ENCODE data around the gene COL6A1. TPM values are rescaled to one million over a fixed set of nuclear protein-coding genes. Genes with fewer than 3 reads are reported as not detected.

COL6A1 gene
- total RNA-seq, 3 donors from 2014 or later (not counting 1 experiment from before 2014, with no cell fraction given): 1.0 to 5.2 (median 2.5) TPM

- no peak overlapping the region for H3K4me3 Mint-ChIP-seq
- no peaks in the 10 kb centered on the region for H3K36me3 Mint-ChIP-seq
- H3K9me3 Mint-ChIP-seq: no peaks in the 10 kb centered on the region
- H3K9me3 ChIP-seq (ENCODE audit: control insufficient read depth, insufficient read depth, low read length): no peaks in the 10 kb centered on the region
- no peak overlapping the region for H3K4me3 ChIP-seq (ENCODE audit: low read length)
- H3K36me3 ChIP-seq (ENCODE audit: control insufficient read depth, insufficient read depth, low read length): no peaks in the 10 kb centered on the region
- intact Hi-C loops (cut with micrococcal nuclease): no loop called here
- no peak overlapping the region for H3K27ac Mint-ChIP-seq
- 90% methylated on average over 30 of the region's 30 CpGs for WGBS (ENCODE audit: insufficient coverage)
- H3K4me1 ChIP-seq (ENCODE audit: control insufficient read depth, insufficient read depth, low read length): no peaks in the 10 kb centered on the region
- H3K4me1 Mint-ChIP-seq: no peaks in the 10 kb centered on the region
- ATAC-seq (no peak), DNase-seq (no peak)
- H3K27me3 Mint-ChIP-seq (ENCODE audit: low read depth in 2 of 2): peaks cover 0 to under 1% of the 10 kb centered on the region in 2 donors
- no peaks in the 10 kb centered on the region for H3K27me3 ChIP-seq (ENCODE audit: control insufficient read depth, insufficient read depth, low read length)
- no peak overlapping the region for H3K27ac ChIP-seq (ENCODE audit: low read length)
- TF ChIP-seq, protein P1, sequence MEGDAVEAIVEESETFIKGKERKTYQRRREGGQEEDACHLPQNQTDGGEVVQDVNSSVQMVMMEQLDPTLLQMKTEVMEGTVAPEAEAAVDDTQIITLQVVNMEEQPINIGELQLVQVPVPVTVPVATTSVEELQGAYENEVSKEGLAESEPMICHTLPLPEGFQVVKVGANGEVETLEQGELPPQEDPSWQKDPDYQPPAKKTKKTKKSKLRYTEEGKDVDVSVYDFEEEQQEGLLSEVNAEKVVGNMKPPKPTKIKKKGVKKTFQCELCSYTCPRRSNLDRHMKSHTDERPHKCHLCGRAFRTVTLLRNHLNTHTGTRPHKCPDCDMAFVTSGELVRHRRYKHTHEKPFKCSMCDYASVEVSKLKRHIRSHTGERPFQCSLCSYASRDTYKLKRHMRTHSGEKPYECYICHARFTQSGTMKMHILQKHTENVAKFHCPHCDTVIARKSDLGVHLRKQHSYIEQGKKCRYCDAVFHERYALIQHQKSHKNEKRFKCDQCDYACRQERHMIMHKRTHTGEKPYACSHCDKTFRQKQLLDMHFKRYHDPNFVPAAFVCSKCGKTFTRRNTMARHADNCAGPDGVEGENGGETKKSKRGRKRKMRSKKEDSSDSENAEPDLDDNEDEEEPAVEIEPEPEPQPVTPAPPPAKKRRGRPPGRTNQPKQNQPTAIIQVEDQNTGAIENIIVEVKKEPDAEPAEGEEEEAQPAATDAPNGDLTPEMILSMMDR (IDR thresholded peaks at IDR 0.05): no peak
These were observed 8.6 kb downstream of the COL6A1 start for GRCh38 chr21:45990049-45990711.

- Histone ChIP-seq H3K27me3 (ENCODE audit: control insufficient read depth, insufficient read depth, low read length) (no peaks in the 10 kb centered on the region), H3K27ac (ENCODE audit: low read length) (no peak overlapping the region), H3K9me3 (ENCODE audit: control insufficient read depth, insufficient read depth, low read length) (no peaks in the 10 kb centered on the region), H3K4me3 (ENCODE audit: low read length) (no peak overlapping the region), H3K4me1 (ENCODE audit: control insufficient read depth, insufficient read depth, low read length) (no peaks in the 10 kb centered on the region), H3K36me3 (ENCODE audit: control insufficient read depth, insufficient read depth, low read length) (no peaks in the 10 kb centered on the region)
- Mint-ChIP-seq H3K4me3 (no peak overlapping the region), H3K36me3 (no peaks in the 10 kb centered on the region), H3K4me1 (no peaks in the 10 kb centered on the region), H3K9me3 (no peaks in the 10 kb centered on the region), H3K27me3 (ENCODE audit: low read depth in 2 of 2) (no peaks in the 10 kb centered on the region), H3K27ac (no peak overlapping the region)
- TF ChIP-seq, protein P1 (IDR thresholded peaks at IDR 0.05): no peak
- ATAC-seq (no peak), DNase-seq (peak in 1 of 2 donors; percentile 10)
- WGBS (ENCODE audit: insufficient coverage): 85% methylated on average over 45 of the region's 45 CpGs
- intact Hi-C loops (cut with micrococcal nuclease): no loop called here
These were observed 9.4 kb downstream of the COL6A1 start for GRCh38 chr21:45990741-45991605.

- Mint-ChIP-seq H3K27me3 (ENCODE audit: low read depth in 2 of 2) (no peaks in the 10 kb centered on the region), H3K4me3 (no peak overlapping the region), H3K4me1 (no peaks in the 10 kb centered on the region), H3K36me3 (no peaks in the 10 kb centered on the region), H3K27ac (no peak overlapping the region), H3K9me3 (no peaks in the 10 kb centered on the region)
- intact Hi-C loops (cut with micrococcal nuclease): no loop called here
- WGBS (ENCODE audit: insufficient coverage): 84% methylated on average over 18 of the region's 18 CpGs
- H3K36me3 ChIP-seq (ENCODE audit: control insufficient read depth, insufficient read depth, low read length): no peaks in the 10 kb centered on the region
- TF ChIP-seq, protein P1 (IDR thresholded peaks at IDR 0.05): no peak
- no peaks in the 10 kb centered on the region for H3K9me3 ChIP-seq (ENCODE audit: control insufficient read depth, insufficient read depth, low read length)
- H3K27me3 ChIP-seq (ENCODE audit: control insufficient read depth, insufficient read depth, low read length): no peaks in the 10 kb centered on the region
- no peak overlapping the region for H3K27ac ChIP-seq (ENCODE audit: low read length)
- ATAC-seq (no peak), DNase-seq (no peak)
- H3K4me3 ChIP-seq (ENCODE audit: low read length): no peak overlapping the region
- no peaks in the 10 kb centered on the region for H3K4me1 ChIP-seq (ENCODE audit: control insufficient read depth, insufficient read depth, low read length)
These were observed 10.2 kb downstream of the COL6A1 start for GRCh38 chr21:45991606-45992300.

All from natural killer cell (primary cell).